ENCODE results near the gene USP20.
"Not testable (repeated sequence)": the region's sequence is repeated elsewhere in the genome, so short reads cannot be mapped to it uniquely, and the experiment has no call there.

USP20 gene

GRCh38 chr9:129835128-129835859, at the start of gene USP20, which contains the start of gene C9orf78:
TSS of gene USP20 (plus strand) at chr9:129835458. CDS start at chr9:129852556, 17,098 bp downstream.
TSS of gene C9orf78 (minus strand) at chr9:129835275. CDS start at chr9:129835221, 54 bp downstream.
- ATAC-seq = peak; percentile 92 to 93

GRCh38 chr9:129785866-129786265, 49.4 kb upstream of the USP20 start:
- no peak for ATAC-seq

- ATAC-seq = no peak
These were observed 48.8 kb upstream of the USP20 start for GRCh38 chr9:129786481-129786880.

GRCh38 chr9:129794549-129794948, 40.7 kb upstream of the USP20 start:
- ATAC-seq = no peak

GRCh38 chr9:129796029-129796428, 39.2 kb upstream of the USP20 start:
- not testable (repeated sequence) for ATAC-seq

- ATAC-seq = no peak
These were observed 36.3 kb upstream of the USP20 start for GRCh38 chr9:129798973-129799372.

GRCh38 chr9:129801504-129801903, 33.8 kb upstream of the USP20 start:
- no peak for ATAC-seq

- ATAC-seq = peak; percentile 94
These were observed 32.2 kb upstream of the USP20 start, which contains the start of gene TOR1B for GRCh38 chr9:129802833-129803675. TSS of gene TOR1B (plus strand) at chr9:129803184. CDS start at chr9:129803213, 29 bp downstream.

- ATAC-seq = no peak
These were observed 31.6 kb upstream of the USP20 start for GRCh38 chr9:129803676-129804060.

- ATAC-seq = no peak
These were observed 29.2 kb upstream of the USP20 start for GRCh38 chr9:129806061-129806460.

- no peak for ATAC-seq
These were observed 25.9 kb upstream of the USP20 start for GRCh38 chr9:129809346-129809745.

GRCh38 chr9:129810116-129810515, 25.1 kb upstream of the USP20 start:
- ATAC-seq = no peak

- no peak for ATAC-seq
These were observed 24.5 kb upstream of the USP20 start for GRCh38 chr9:129810788-129811187.

GRCh38 chr9:129811967-129812363, 23.3 kb upstream of the USP20 start:
- ATAC-seq = peak; percentile 63 to 75

GRCh38 chr9:129812385-129812784, 22.9 kb upstream of the USP20 start:
- ATAC-seq = no peak

GRCh38 chr9:129813661-129814060, 21.6 kb upstream of the USP20 start:
- ATAC-seq = no peak

GRCh38 chr9:129814432-129815223, 20.6 kb upstream of the USP20 start:
- no peak for ATAC-seq

- ATAC-seq = no peak
These were observed 20.0 kb upstream of the USP20 start for GRCh38 chr9:129815278-129815677.

- no peak for ATAC-seq
These were observed 18.5 kb upstream of the USP20 start for GRCh38 chr9:129816501-129817435.

GRCh38 chr9:129822898-129823541, 12.2 kb upstream of the USP20 start:
- peak in 1 of 2 donors; percentile 2 for ATAC-seq

GRCh38 chr9:129823542-129823934, 11.7 kb upstream of the USP20 start:
- ATAC-seq = peak; percentile 31 to 39

All from activated CD4-positive, CD25-positive, alpha-beta regulatory T cell treated with anti-CD3 and anti-CD28 coated beads, Interleukin-2, amount 50 U/mL, for 24 hours (primary cell).